Measurements from ENCODE around the gene CES3.
"Not testable (repeated sequence)": the region's sequence is repeated elsewhere in the genome, so short reads cannot be mapped to it uniquely, and the experiment has no call there.

Gene CES3

GRCh38 chr16:66947302-66948065, 13.6 kb upstream of the CES3 start:
- peak; percentile 64 to 87 (median 75) for DNase-seq

GRCh38 chr16:66948134-66948836, 12.8 kb upstream of the CES3 start:
- peak in 2 of 3 experiments; percentile 30 to 33 for DNase-seq

- no peak for DNase-seq
Observed at GRCh38 chr16:66948837-66949225, 12.2 kb upstream of the CES3 start.

GRCh38 chr16:66949472-66949871, 11.6 kb upstream of the CES3 start:
- DNase-seq, result no peak

- DNase-seq, result no peak
Observed at GRCh38 chr16:66950437-66950836, 10.6 kb upstream of the CES3 start.

GRCh38 chr16:66950971-66951790, 9.9 kb upstream of the CES3 start:
- no peak for DNase-seq

- no peak for DNase-seq
Observed at GRCh38 chr16:66952430-66953110, 8.5 kb upstream of the CES3 start.

GRCh38 chr16:66953462-66954096, 7.5 kb upstream of the CES3 start:
- DNase-seq, result no peak

GRCh38 chr16:66954097-66954659, 6.9 kb upstream of the CES3 start:
- peak; percentile 49 to 83 (median 54) for DNase-seq

GRCh38 chr16:66955363-66956153, 5.5 kb upstream of the CES3 start:
- not testable (repeated sequence) for DNase-seq

- not testable (repeated sequence) for DNase-seq
Observed at GRCh38 chr16:66956154-66956457, 5.0 kb upstream of the CES3 start.

GRCh38 chr16:66958857-66959703, 2.0 kb upstream of the CES3 start:
- no peak for DNase-seq

GRCh38 chr16:66959704-66960161, 1.3 kb upstream of the CES3 start:
- no peak for DNase-seq

GRCh38 chr16:66960270-66960669, 796 bp upstream of the CES3 start:
- DNase-seq, result no peak

GRCh38 chr16:66961914-66962313, 848 bp downstream of the CES3 start:
- DNase-seq, result no peak

GRCh38 chr16:66964049-66964448, 3.0 kb downstream of the CES3 start:
- DNase-seq, result peak in 1 of 3 experiments; percentile 3

GRCh38 chr16:66968847-66969246, 7.8 kb downstream of the CES3 start:
- DNase-seq, result no peak

- DNase-seq, result no peak
Observed at GRCh38 chr16:66970775-66971720, 10.0 kb downstream of the CES3 start.

- DNase-seq, result no peak
Observed at GRCh38 chr16:66972983-66973382, 11.9 kb downstream of the CES3 start.
